HEK293T (cell line): ENCODE measurements around the gene C16orf54.
"Not testable (repeated sequence)": the region's sequence is repeated elsewhere in the genome, so short reads cannot be mapped to it uniquely, and the experiment has no call there.

Experiments
- CTCF ChIA-PET: fragments of 350-600 bp; formaldehyde crosslinking; extraction: SDS; loops from one replicate; lab custom pipeline; 2021; ENCODE audit warnings: antibody characterized with exemption, inconsistent platforms; lab: Yijun Ruan, JAX
- POLR2A ChIA-PET: fragments of 350-600 bp; formaldehyde crosslinking; extraction: SDS; loops from one replicate; lab custom pipeline; 2020; ENCODE audit warnings: antibody characterized with exemption, inconsistent platforms; lab: Yijun Ruan, JAX
- DNase-seq: peaks from one replicate; pipeline ENCODE4 v3.0.0; 2012; ENCODE audit warnings: mixed read lengths; ENCODE audit errors: extremely low spot score
- ARNT ChIP-seq: fragments of 450-650 bp; IDR thresholded peaks from 2 replicates; pipeline ENCODE4 v1.6.1; 2017; ENCODE audit warnings: mild to moderate bottlenecking
- BHLHE40 ChIP-seq: fragments of 450-650 bp; IDR thresholded peaks from 2 replicates; pipeline ENCODE4 v1.6.1; 2016; ENCODE audit warnings: mild to moderate bottlenecking, moderate library complexity, borderline replicate concordance
- CTBP1 ChIP-seq: fragments of 450-650 bp; IDR thresholded peaks from 2 replicates; pipeline ENCODE4 v1.6.1; 2016; ENCODE audit warnings: borderline replicate concordance
- ELF4 ChIP-seq: fragments of 450-650 bp; IDR thresholded peaks from 2 replicates; pipeline ENCODE4 v1.6.1; 2017; ENCODE audit warnings: antibody characterized with exemption
- FOXA1 ChIP-seq: fragments of 450-650 bp; IDR thresholded peaks from 2 replicates; pipeline ENCODE4 v1.6.1; 2016; ENCODE audit warnings: mild to moderate bottlenecking
- FOXK2 ChIP-seq: fragments of 450-650 bp; IDR thresholded peaks from 2 replicates; pipeline ENCODE4 v1.6.1; 2016; ENCODE audit warnings: mild to moderate bottlenecking
- FOXM1 ChIP-seq: fragments of 450-650 bp; IDR thresholded peaks from 2 replicates; pipeline ENCODE4 v1.6.1; 2017; ENCODE audit warnings: mild to moderate bottlenecking, borderline replicate concordance
- HDGF ChIP-seq: fragments of 450-650 bp; IDR thresholded peaks from 2 replicates; pipeline ENCODE4 v1.6.1; 2017; ENCODE audit warnings: antibody characterized with exemption, borderline replicate concordance
- L3MBTL2 ChIP-seq: fragments of 450-650 bp; conservative IDR thresholded peaks from 2 replicates; pipeline ENCODE4 v1.6.1; 2016; ENCODE audit warnings: mild to moderate bottlenecking
- LEF1 ChIP-seq: fragments of 450-650 bp; IDR thresholded peaks from 2 replicates; pipeline ENCODE4 v1.6.1; 2017; ENCODE audit warnings: mild to moderate bottlenecking, borderline replicate concordance
- NFRKB ChIP-seq: fragments of 450-650 bp; IDR thresholded peaks from 2 replicates; pipeline ENCODE4 v1.6.1; 2016; ENCODE audit warnings: mild to moderate bottlenecking, moderate library complexity
- SP1 ChIP-seq: fragments of 450-650 bp; IDR thresholded peaks from 2 replicates; pipeline ENCODE4 v1.6.1; 2017
- SUZ12 ChIP-seq: fragments of 450-650 bp; IDR thresholded peaks from 2 replicates; pipeline ENCODE4 v1.6.1; 2016; ENCODE audit warnings: mild to moderate bottlenecking
- TARDBP ChIP-seq: fragments of 450-650 bp; IDR thresholded peaks from 2 replicates; pipeline ENCODE4 v1.6.1; 2016
- ZNF384 ChIP-seq: fragments of 450-650 bp; IDR thresholded peaks from 2 replicates; pipeline ENCODE4 v1.6.1; 2016
- TF ChIP-seq, protein P1 (sequence below): fragments of 450-650 bp; IDR thresholded peaks from 2 replicates; pipeline ENCODE4 v1.6.1; 2016

C16orf54 gene

DNA sequence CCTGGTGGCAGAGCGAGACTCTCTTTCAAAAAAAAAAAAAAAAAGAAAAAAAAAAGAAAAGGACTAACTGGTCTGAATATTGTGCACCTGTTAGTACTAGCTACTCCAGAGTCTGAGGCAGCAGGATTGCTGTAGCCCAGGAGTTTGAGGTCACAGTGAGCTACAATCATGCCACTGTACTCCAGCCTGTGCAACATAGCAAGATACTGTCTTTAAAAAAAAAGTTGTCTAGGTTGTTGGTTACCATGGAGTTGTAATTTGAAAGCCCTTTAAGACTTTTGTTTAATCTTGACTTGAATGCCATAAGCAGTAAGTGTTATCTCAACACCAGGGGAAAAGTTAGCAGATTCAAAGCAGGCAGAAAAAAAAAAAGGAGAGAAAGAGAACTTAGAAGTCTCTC, 10.9 kb upstream of the C16orf54 start:
- POLR2A ChIA-PET = interaction anchor here (0.9 to 1.0 kb wide), 2 partner anchors 11 to 34 kb away, joined by 3 read pairs; no protein-coding TSS in a partner anchor
- no peak for TF ChIP-seq SUZ12
- TF ChIP-seq SP1 = no peak
- no peak for TF ChIP-seq TARDBP
- no peak for TF ChIP-seq LEF1
- no peak for TF ChIP-seq CTBP1
- no peak for TF ChIP-seq ARNT
- no peak for TF ChIP-seq HDGF
- TF ChIP-seq NFRKB = no peak
- no peak for TF ChIP-seq BHLHE40
- TF ChIP-seq ELF4 = no peak
- TF ChIP-seq ZNF384 = no peak
- no peak for TF ChIP-seq L3MBTL2
- TF ChIP-seq FOXK2 = no peak
- no peak for TF ChIP-seq FOXM1
- no peak for TF ChIP-seq FOXA1
- TF ChIP-seq, protein P1, sequence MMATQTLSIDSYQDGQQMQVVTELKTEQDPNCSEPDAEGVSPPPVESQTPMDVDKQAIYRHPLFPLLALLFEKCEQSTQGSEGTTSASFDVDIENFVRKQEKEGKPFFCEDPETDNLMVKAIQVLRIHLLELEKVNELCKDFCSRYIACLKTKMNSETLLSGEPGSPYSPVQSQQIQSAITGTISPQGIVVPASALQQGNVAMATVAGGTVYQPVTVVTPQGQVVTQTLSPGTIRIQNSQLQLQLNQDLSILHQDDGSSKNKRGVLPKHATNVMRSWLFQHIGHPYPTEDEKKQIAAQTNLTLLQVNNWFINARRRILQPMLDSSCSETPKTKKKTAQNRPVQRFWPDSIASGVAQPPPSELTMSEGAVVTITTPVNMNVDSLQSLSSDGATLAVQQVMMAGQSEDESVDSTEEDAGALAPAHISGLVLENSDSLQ = no peak
- CTCF ChIA-PET = interaction anchor here (0.6 to 0.9 kb wide), 2 partner anchors 92 to 268 kb away, joined by 3 to 4 read pairs; no protein-coding TSS in a partner anchor
- DNase-seq = no peak

DNA sequence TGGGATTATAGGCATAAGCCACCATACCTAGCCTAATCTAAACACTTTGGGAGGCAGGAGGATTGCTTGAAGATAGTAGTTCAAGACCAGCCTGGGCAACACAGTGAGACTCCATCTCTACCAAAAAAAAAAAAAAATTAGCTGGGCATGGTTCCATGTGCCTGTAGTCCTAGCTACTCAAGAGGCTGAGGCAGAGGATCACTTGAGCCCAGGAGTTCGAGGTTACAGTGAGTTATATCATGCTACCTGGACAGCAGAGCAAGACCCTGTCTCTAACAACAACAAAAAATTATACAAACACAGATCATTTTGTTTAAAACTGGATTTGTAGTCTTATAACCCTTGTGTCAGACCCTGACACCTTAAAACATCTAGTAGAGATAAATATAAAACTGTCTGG, 7.7 kb upstream of the C16orf54 start:
- POLR2A ChIA-PET = interaction anchor here (0.7 kb wide), 1 partner anchor 37 kb away, joined by 3 read pairs; the partner anchor contains the start of gene KIF22
- TF ChIP-seq FOXA1 (no peak), TARDBP (no peak)
- no peak for DNase-seq
- CTCF ChIA-PET = interaction anchor here (0.6 kb wide), 1 partner anchor 21 kb away, joined by 3 read pairs; no protein-coding TSS in a partner anchor

DNA sequence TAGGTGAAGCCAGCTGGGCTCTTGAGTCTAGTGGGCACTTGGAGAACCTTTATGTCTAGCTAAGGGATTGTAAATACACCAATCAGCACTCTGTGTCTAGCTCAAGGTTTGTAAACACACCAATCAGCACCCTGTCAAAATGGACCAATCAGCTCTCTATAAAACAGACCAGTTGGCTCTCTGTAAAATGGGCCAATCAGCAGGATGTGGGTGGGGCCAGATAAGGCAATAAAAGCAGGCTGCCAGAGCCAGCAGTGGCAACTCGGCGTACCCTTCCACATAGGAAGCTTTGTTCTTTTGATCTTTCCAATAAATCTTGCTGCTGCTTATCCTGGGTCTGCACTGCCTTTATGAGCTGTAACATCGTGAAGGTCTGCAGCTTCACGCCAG, 3.0 kb upstream of the C16orf54 start:
- DNase-seq, POLR2A ChIA-PET: not testable (repeated sequence)
- CTCF ChIA-PET = interaction anchor here (0.7 kb wide), 1 partner anchor 42 kb away, joined by 3 read pairs; the partner anchor contains the start of gene KIF22

DNA sequence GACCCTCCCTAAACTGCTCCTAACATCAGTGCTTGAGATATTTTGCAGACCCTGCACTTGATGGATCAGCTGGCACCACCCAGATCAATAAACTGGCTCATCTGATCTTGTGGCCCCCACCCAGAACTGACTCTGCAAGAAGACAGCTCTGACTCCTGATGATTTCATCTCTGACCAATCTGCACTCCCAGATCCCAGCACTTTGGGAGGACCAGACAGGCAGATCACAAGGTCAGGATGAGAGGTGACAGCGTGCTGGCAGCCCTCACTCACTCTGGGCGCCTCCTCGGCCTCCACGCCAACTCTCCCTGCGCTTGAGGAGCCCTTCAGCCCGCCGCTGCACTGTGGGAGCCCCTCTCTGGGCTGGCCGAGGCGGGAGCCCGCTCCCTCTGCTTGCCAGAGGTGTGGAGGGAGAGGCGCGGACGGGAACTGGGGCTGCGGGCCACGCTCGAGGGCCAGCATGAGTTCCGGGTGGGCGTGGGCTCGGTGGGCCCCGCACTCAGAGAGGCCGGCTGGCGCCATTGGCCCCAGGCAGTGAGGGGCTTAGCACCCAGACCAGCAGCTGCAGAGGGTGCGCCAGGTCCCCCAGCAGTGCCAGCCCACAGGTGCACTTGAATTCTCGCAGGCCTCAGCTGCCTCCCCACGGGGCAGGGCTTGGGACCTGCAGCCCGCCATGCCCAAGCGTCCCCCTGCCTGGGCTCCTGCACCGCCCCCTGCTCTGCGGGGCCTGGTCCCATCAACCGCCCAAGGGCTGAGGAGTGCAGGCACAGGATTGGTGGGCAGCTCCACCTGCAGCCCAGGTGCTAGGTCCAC, 2.4 kb upstream of the C16orf54 start:
- no peak for TF ChIP-seq ARNT
- TF ChIP-seq L3MBTL2 = no peak
- no peak for TF ChIP-seq TARDBP
- TF ChIP-seq LEF1 = no peak
- no peak for TF ChIP-seq HDGF
- TF ChIP-seq SP1 = no peak
- TF ChIP-seq FOXK2 = no peak
- TF ChIP-seq, protein P1 = no peak
- no peak for TF ChIP-seq FOXA1
- TF ChIP-seq CTBP1 = no peak
- no peak for TF ChIP-seq FOXM1
- no peak for TF ChIP-seq SUZ12
- no peak for TF ChIP-seq NFRKB
- no peak for TF ChIP-seq ZNF384
- no peak for TF ChIP-seq ELF4
- no peak for TF ChIP-seq BHLHE40
- ChIA-PET POLR2A (no interaction called here), CTCF (no interaction called here)
- DNase-seq = no peak

DNA sequence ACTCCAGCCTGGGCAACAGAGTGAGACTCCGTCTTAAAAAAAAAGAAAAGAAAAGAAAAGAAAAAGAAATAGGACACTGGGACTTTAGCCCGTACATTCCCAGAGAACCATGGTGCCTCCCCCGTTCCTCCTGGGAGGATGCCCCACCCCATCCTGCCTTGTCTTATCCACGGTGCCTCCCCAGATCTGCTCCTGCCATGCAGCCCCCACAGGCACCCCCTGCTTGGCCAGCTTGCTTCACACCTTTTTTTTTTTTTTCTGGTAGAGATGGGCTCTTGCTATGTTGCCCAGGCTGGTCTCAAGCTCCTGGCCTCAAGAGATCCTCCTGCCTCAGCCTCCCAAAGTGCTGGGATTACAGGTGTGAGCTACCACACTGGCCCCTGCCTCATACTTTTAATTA, 728 bp upstream of the C16orf54 start:
- CTCF ChIA-PET, POLR2A ChIA-PET: not testable (repeated sequence)

DNA sequence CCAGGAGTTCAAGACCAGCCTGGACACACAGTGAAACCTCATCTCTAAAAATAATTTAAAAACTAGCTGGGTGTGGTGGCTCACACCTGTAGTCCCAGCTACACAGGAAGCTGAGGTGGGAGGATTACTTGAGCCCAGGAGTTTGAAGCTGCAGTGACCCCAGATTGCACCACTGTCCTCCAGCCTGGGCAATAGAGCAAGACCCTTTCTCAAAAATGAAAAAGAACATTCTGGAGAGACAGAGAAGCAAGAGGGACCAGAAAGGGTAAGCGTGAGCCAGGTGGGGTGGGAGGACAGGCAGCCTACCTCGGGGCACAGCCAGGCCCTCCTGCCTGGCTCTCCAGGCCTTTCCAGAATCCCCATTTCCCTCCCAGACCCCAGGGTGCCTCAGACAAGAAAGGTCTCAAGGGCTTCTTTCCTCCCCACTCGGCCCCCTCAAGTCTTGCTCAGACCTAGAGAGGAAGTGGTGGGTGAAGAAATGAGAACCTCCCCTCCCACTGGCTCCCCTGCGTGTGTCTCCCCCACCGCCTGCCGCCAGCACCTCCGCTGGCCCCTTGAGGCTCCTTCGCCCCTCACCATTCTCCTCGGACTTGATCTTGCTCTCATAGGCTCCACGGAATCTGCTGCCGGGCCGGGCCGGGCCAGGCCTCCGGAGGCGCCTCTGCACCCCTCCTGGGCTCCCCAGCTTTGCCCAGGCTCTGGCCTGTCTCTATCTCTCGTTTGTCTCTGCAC, 503 bp downstream of the C16orf54 start:
- DNase-seq = no peak
- ChIA-PET POLR2A (no interaction called here), CTCF (no interaction called here)
- TF ChIP-seq BHLHE40 (no peak), LEF1 (no peak), FOXM1 (no peak), SUZ12 (no peak), FOXA1 (no peak), NFRKB (no peak), CTBP1 (no peak), FOXK2 (no peak), SP1 (no peak), ZNF384 (no peak)
- TF ChIP-seq, protein P1 = no peak

More for the DNA sequence above, 728 bp upstream of the C16orf54 start:
- not testable (repeated sequence) for DNase-seq
